GM12872 (cell line): ENCODE results near the gene SH3PXD2A.

Experiments used
- CTCF ChIP-seq: IDR thresholded peaks from 3 replicates; pipeline ENCODE4 v1.5.1; 2011; ENCODE audit warnings: low read depth, mild to moderate bottlenecking, low read length, moderate library complexity; ENCODE audit not compliant: insufficient read depth

Gene SH3PXD2A

DNA sequence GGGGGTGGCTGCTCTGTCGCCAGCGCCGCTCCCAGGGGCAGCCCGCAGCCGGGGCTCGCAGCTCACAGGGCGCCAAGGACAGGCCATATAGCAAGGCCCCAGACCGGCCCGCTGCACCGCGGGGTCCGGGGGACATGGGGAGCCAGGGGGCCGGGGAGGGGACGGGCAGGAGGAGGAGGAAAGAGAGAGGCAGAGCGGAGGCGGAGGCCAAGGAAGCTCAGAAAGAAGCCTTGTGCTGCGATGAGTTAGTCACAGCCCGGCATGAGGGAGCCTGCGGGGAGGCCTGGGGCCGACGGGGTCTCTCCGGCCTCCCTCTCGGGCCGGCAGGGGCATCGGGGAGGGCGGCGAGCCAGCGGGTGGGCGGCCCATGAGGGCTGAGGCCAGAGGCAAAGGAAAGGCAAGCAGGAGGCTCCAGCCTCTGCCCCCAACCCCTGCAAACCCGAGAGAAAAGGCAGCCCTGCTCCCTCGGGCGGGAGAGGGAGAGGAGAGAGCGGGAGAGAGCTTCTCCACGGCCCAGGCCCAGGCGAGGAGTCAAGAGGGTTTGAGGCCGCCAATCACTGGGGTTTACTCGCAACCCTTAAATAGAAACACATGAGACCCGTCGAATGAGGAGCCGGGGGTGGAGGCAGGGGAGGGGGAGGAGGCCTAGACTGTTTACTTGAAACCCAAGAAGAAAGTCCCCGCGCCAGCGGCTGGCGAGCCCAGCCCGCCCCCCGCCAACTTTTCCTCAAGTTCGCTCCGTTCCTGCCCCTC is 194.0 kb downstream of the SH3PXD2A start:
- no peak for TF ChIP-seq CTCF

GRCh38 chr10:103660364-103661197 is 194.8 kb downstream of the SH3PXD2A start:
- no peak for TF ChIP-seq CTCF

DNA sequence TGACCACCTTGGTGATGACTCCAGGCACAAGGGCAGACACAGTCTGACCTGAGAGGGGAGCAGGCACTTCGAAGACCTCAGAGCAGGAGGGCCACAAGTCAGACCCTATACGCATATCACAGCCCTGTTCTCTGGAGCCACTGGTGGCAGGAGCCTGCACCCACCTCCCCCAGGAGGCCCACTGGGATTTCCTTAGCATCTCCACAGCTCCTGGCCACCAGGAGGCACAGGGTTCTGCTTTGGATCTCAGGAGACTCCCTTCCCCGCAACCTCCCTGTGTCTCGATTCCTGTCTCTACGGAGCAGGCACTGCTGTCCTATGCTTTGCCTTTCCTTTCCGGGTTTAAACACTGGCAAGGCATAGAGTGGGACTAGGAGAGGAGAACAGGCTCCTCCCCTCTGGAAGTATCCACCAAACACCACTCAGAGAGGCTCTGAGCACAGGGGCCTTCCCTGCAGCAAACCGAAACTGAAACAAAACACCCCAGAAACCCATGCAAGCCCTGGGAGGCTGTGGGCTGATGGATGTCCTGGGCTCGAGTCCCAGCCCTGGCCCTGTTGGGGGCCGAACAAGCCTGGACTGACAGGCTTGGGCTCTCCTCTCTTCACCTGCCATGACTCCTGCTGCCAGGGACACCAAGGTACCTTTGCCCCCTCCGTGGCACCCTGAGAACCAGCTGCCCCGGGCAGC is 195.6 kb downstream of the SH3PXD2A start:
- peak; percentile 31; the same call in 2 of the 3 replicates for TF ChIP-seq CTCF

- TF ChIP-seq CTCF: no peak
Measured at GRCh38 chr10:103658049-103658577, 197.3 kb downstream of the SH3PXD2A start.

GRCh38 chr10:103657061-103657591 is 198.2 kb downstream of the SH3PXD2A start:
- no peak for TF ChIP-seq CTCF

DNA sequence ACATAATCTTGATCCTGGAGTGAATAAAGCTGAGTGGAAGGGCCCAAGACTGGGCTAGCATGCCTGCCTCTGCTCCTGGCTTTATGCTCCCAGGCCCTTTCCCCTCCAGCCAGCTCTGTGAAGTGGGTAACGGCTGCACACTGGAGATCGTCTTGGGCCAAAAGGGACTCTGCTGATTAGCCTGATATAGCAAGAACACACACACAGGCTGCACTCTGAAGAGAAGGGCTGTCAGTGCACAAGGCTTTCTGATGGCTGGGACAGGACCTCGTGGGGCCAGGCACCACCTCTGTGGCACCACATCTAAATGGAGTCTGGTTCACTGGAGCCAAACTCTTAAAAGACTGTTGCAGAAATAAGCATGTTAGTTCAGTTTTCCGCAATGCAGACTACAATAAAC is 200.5 kb downstream of the SH3PXD2A start:
- no peak for TF ChIP-seq CTCF
